Gastroesophageal sphincter (tissue), 4 donors: ENCODE data around the gene MPC1. TPM values are rescaled to one million over a fixed set of nuclear protein-coding genes. Genes with fewer than 3 reads are reported as not detected.

Source experiments
- ATAC-seq: fragments of 150-250 bp; one replicate; pipeline ENCODE4 v1.9.1; 2016; ENCODE audit warnings: mild to moderate bottlenecking, moderate library complexity
- H3K27ac ChIP-seq, 4 donors: fragments of 200-600 bp; sonication (generic) in 3 of 4; 1 replicate in 3 of 4; 2 replicates in 1 of 4; pipeline ENCODE4 v1.5.1; 2016 to 2019
- H3K27me3 ChIP-seq: fragments of 200-600 bp; sonication (generic); one replicate; pipeline ENCODE4 v1.5.1; 2019
- H3K36me3 ChIP-seq, 2 donors: fragments of 200-600 bp; sonication (generic); one replicate each; pipeline ENCODE4 v1.5.1; 2019; ENCODE audit warnings: control low read depth in 1 of 2
- H3K4me1 ChIP-seq, 3 donors: fragments of 200-600 bp; sonication (generic); 1 replicate in 2 of 3; 2 replicates in 1 of 3; pipeline ENCODE4 v1.5.1; 2016 to 2019; ENCODE audit warnings: control low read depth in 2 of 3
- H3K4me3 ChIP-seq, 2 donors: fragments of 200-600 bp; sonication (generic); one replicate each; pipeline ENCODE4 v1.5.1; 2019; ENCODE audit warnings: mild to moderate bottlenecking in 1 of 2, moderate library complexity in 1 of 2
- H3K9me3 ChIP-seq, 3 donors: fragments of 200-600 bp; sonication (generic); one replicate each; pipeline ENCODE4 v1.5.1; 2017 to 2019; ENCODE audit warnings: control low read depth in 2 of 3
- CTCF ChIP-seq, 4 experiments: fragments of 200-600 bp in 2 of 4; fragments of 450-650 bp in 2 of 4; sonication (generic) in 1 of 4; IDR thresholded peaks; one replicate each; pipeline ENCODE4 v1.5.1; 2017 to 2019; ENCODE audit warnings: antibody characterized with exemption in 4 of 4, mild to moderate bottlenecking in 2 of 4, moderate library complexity in 2 of 4
- EP300 ChIP-seq: sonication (generic); formaldehyde crosslinking; IDR thresholded peaks from one replicate; pipeline ENCODE4 v1.6.1; 2017; ENCODE audit warnings: antibody characterized with exemption, mild to moderate bottlenecking
- POLR2A ChIP-seq, 2 donors: fragments of 450-650 bp; IDR thresholded peaks; one replicate each; pipeline ENCODE4 v1.6.1; 2017; ENCODE audit warnings: antibody characterized with exemption in 2 of 2, mild to moderate bottlenecking in 2 of 2, moderate library complexity in 1 of 2
- POLR2AphosphoS5 ChIP-seq: sonication (generic); formaldehyde crosslinking; IDR thresholded peaks from one replicate; pipeline ENCODE4 v1.6.1; 2017; ENCODE audit warnings: antibody characterized with exemption
- WGBS, 2 donors: methylation state at CpG; one replicate each; pipeline ENCODE4 v1.1.5; 2018; ENCODE audit warnings: low coverage in 1 of 2; 5-methylcytosine and 5-hydroxymethylcytosine counted together
- total RNA-seq, 4 donors: library from RNA; depleted of rRNA; stranded (reverse); fragments of >200 nt; gene quantifications; one replicate each; pipeline ENCODE4 v1.1.0, GENCODE V29; 2016

The MPC1 gene
- total RNA-seq, 4 donors from 2014 or later, result 57.9 to 93.2 (median 72.8) TPM

GRCh38 chr6:166331503-166332415 is 51.0 kb downstream of the MPC1 start:
- 72 to 74% methylated on average over 9 to 13 of the region's 13 CpGs for WGBS, 2 donors
- H3K4me1 ChIP-seq, result peaks cover 0 to 45% (median 3%) of the 10 kb centered on the region in 3 donors
- peaks cover 0 to 50% of the 10 kb centered on the region in 2 donors for H3K36me3 ChIP-seq
- no peak for TF ChIP-seq POLR2A (IDR thresholded peaks at IDR 0.05)
- no peak for TF ChIP-seq CTCF (IDR thresholded peaks at IDR 0.05)
- TF ChIP-seq POLR2AphosphoS5, result no peak
- TF ChIP-seq EP300, result no peak
- H3K4me3 ChIP-seq, result no peak overlapping the region
- no peak overlapping the region for H3K27ac ChIP-seq
- H3K27me3 ChIP-seq, result no peaks in the 10 kb centered on the region
- H3K9me3 ChIP-seq, result no peaks in the 10 kb centered on the region
- ATAC-seq, result no peak

- Histone ChIP-seq H3K4me1 (peaks cover 0 to 43% (median 3%) of the 10 kb centered on the region in 3 donors), H3K9me3 (no peaks in the 10 kb centered on the region), H3K27me3 (no peaks in the 10 kb centered on the region), H3K36me3 (peaks cover 2 to 54% of the 10 kb centered on the region in 2 donors), H3K27ac (peak overlapping the region in 1 of 4 donors; percentile 24), H3K4me3 (no peak overlapping the region)
- WGBS, 2 donors, result 22 to 29% methylated on average over 8 to 9 of the region's 11 CpGs
- peak; percentile 66 for ATAC-seq
- no peak for TF ChIP-seq POLR2A (IDR thresholded peaks at IDR 0.05)
- TF ChIP-seq CTCF (IDR thresholded peaks at IDR 0.05), result no peak
These were observed 52.1 kb downstream of the MPC1 start for GRCh38 chr6:166330612-166331011.

DNA sequence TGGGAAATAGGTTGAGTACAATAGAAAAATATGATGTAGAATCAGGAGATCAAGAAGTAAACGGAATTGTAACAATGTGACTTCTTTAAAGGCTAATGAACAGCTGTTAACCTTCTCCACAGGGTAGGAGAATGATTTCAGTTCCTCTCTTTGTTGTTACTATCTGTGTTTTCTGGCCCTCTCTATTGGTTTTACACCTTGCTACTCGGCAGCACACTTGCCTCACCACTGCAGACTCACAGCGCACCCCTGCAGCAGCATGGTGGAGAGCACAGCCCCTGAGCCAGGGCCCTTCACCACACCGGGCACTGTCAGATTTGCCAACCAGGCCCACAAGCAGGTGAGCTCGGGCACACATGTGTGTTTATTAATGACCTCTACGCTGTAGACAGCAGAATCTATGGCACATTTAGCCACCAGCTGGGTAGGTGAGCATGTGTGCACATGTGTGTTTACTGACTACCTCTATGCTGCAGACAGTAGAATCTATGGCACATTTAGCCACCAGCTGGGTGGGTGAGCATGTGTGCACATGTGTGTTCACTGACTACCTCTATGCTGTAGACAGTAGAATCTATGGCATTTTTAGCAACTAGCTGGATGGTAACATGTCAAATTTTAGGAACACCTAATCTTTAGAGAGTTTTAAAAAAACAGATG is 57.2 kb downstream of the MPC1 start:
- Histone ChIP-seq H3K4me3 (no peak overlapping the region), H3K9me3 (no peaks in the 10 kb centered on the region), H3K4me1 (peaks cover 0 to 11% (median under 1%) of the 10 kb centered on the region in 3 donors), H3K27me3 (no peaks in the 10 kb centered on the region), H3K27ac (no peak overlapping the region), H3K36me3 (peaks cover 2 to 77% of the 10 kb centered on the region in 2 donors)
- ATAC-seq, result no peak
- WGBS, 2 donors, result 89 to 90% methylated on average over 4 to 6 of the region's 6 CpGs
- TF ChIP-seq POLR2AphosphoS5 (no peak), EP300 (no peak), CTCF (IDR thresholded peaks at IDR 0.05) (no peak), POLR2A (IDR thresholded peaks at IDR 0.05) (no peak)

GRCh38 chr6:166323395-166323794 is 59.3 kb downstream of the MPC1 start:
- Histone ChIP-seq H3K27me3 (no peaks in the 10 kb centered on the region), H3K9me3 (no peaks in the 10 kb centered on the region), H3K27ac (no peak overlapping the region), H3K4me1 (no peaks in the 10 kb centered on the region), H3K36me3 (peaks cover 2 to 86% of the 10 kb centered on the region in 2 donors), H3K4me3 (no peak overlapping the region)
- no peak for ATAC-seq
- 85 to 89% methylated on average over 4 to 5 of the region's 5 CpGs for WGBS, 2 donors
- TF ChIP-seq POLR2AphosphoS5 (no peak), CTCF (IDR thresholded peaks at IDR 0.05) (no peak), EP300 (no peak), POLR2A (IDR thresholded peaks at IDR 0.05) (no peak)
